Testis (tissue), 3 donors: ENCODE measurements around the gene CFAP47. TPM values are rescaled to one million over a fixed set of nuclear protein-coding genes. Genes with fewer than 3 reads are reported as not detected.

ENCODE experiments used
- DNase-seq: peaks from one replicate; pipeline ENCODE4 v3.0.0-alpha.2; 2019
- H3K27ac ChIP-seq, 2 donors: fragments of 200-600 bp; sonication (generic); one replicate each; pipeline ENCODE4 v1.5.1; 2019
- H3K27me3 ChIP-seq: fragments of 200-600 bp; sonication (generic); one replicate; pipeline ENCODE4 v1.5.1; 2019
- H3K36me3 ChIP-seq: fragments of 200-600 bp; sonication (generic); one replicate; pipeline ENCODE4 v1.5.1; 2017; ENCODE audit warnings: low read depth; ENCODE audit errors: missing control alignments
- H3K4me1 ChIP-seq: fragments of 200-600 bp; sonication (generic); one replicate; pipeline ENCODE4 v1.5.1; 2019
- H3K4me3 ChIP-seq, 2 donors: fragments of 200-600 bp; sonication (generic); one replicate each; pipeline ENCODE4 v1.5.1; 2017 to 2019
- H3K9me3 ChIP-seq: fragments of 200-600 bp; sonication (generic); one replicate; pipeline ENCODE4 v1.5.1; 2017
- CTCF ChIP-seq, 3 experiments: fragments of 450-650 bp in 2 of 3; fragments of 200-600 bp in 1 of 3; sonication (generic) in 1 of 3; IDR thresholded peaks; one replicate each; pipeline ENCODE4 v1.5.1; 2016 to 2019; ENCODE audit warnings: antibody characterized with exemption in 3 of 3, mild to moderate bottlenecking in 2 of 3, moderate library complexity in 1 of 3
- POLR2A ChIP-seq: fragments of 450-650 bp; IDR thresholded peaks from one replicate; pipeline ENCODE4 v1.6.1; 2017; ENCODE audit warnings: antibody characterized with exemption, mild to moderate bottlenecking, moderate library complexity
- WGBS, 2 donors: methylation state at CpG; one replicate each; pipeline ENCODE4 v1.1.5; 2018; 5-methylcytosine and 5-hydroxymethylcytosine counted together
- intact Hi-C: fragments of 100-400 bp; cut with DNase I; formaldehyde crosslinking; loops from one replicate; pipeline ENCODE4 v1.15.1; 2023; ENCODE audit warnings: low total_unique reads
- polyA plus RNA-seq: library from polyadenylated mRNA; stranded (reverse); fragments of 350-450 nt; fragmentation: Illumina TruSeq; extraction: RNeasy Lipid Tissue Mini Kit (QIAGEN cat#74804); gene quantifications from one replicate; pipeline ENCODE4 v1.2.3, GENCODE V29; 2014; ENCODE audit warnings: low read depth, low replicate concordance; ENCODE audit not compliant: insufficient read depth
- total RNA-seq, 2 donors: library from RNA; depleted of rRNA; stranded (reverse); fragments of >200 nt; gene quantifications; one replicate each; pipeline ENCODE4 v1.2.3, GENCODE V29; 2016

The CFAP47 gene
- total and polyA plus RNA-seq, 3 donors from 2014 or later: 2.9 to 5.4 (median 3.2) TPM

GRCh38 chrX:36159254-36159653, 239.7 kb downstream of the CFAP47 start:
- intact Hi-C loops: no loop called here
- H3K9me3 ChIP-seq: no peaks in the 10 kb centered on the region
- no peak overlapping the region for H3K27ac ChIP-seq
- H3K4me3 ChIP-seq: no peak overlapping the region
- H3K27me3 ChIP-seq: no peaks in the 10 kb centered on the region
- 62 to 73% methylated on average over 7 of the region's 7 CpGs for WGBS, 2 donors
- H3K36me3 ChIP-seq: no peaks in the 10 kb centered on the region
- H3K4me1 ChIP-seq: no peaks in the 10 kb centered on the region
- DNase-seq: no peak
- TF ChIP-seq CTCF (IDR thresholded peaks at IDR 0.05): no peak
- no peak for TF ChIP-seq POLR2A

- Histone ChIP-seq H3K4me3 (no peak overlapping the region), H3K27me3 (no peaks in the 10 kb centered on the region), H3K27ac (no peak overlapping the region), H3K9me3 (no peaks in the 10 kb centered on the region), H3K4me1 (no peaks in the 10 kb centered on the region), H3K36me3 (no peaks in the 10 kb centered on the region)
- no peak for DNase-seq
- TF ChIP-seq CTCF (IDR thresholded peaks at IDR 0.05) (no peak), POLR2A (no peak)
- intact Hi-C loops: no loop called here
These were observed 240.5 kb downstream of the CFAP47 start for GRCh38 chrX:36160081-36160480.

- H3K4me3 ChIP-seq: no peak overlapping the region
- H3K4me1 ChIP-seq: no peaks in the 10 kb centered on the region
- H3K9me3 ChIP-seq: no peaks in the 10 kb centered on the region
- intact Hi-C loops: no loop called here
- no peak for TF ChIP-seq POLR2A
- TF ChIP-seq CTCF (IDR thresholded peaks at IDR 0.05): no peak
- no peaks in the 10 kb centered on the region for H3K27me3 ChIP-seq
- H3K36me3 ChIP-seq: no peaks in the 10 kb centered on the region
- H3K27ac ChIP-seq: no peak overlapping the region
- no peak for DNase-seq
These were observed 279.0 kb downstream of the CFAP47 start for GRCh38 chrX:36198575-36198974.

- no peak overlapping the region for H3K27ac ChIP-seq
- intact Hi-C loops: no loop called here
- no peak overlapping the region for H3K4me3 ChIP-seq
- H3K9me3 ChIP-seq: no peaks in the 10 kb centered on the region
- no peak for DNase-seq
- H3K27me3 ChIP-seq: no peaks in the 10 kb centered on the region
- TF ChIP-seq CTCF (IDR thresholded peaks at IDR 0.05): no peak
- no peak for TF ChIP-seq POLR2A
- no peaks in the 10 kb centered on the region for H3K4me1 ChIP-seq
- H3K36me3 ChIP-seq: no peaks in the 10 kb centered on the region
These were observed 280.4 kb downstream of the CFAP47 start for GRCh38 chrX:36199928-36200327.

- no peaks in the 10 kb centered on the region for H3K9me3 ChIP-seq
- H3K4me1 ChIP-seq: no peaks in the 10 kb centered on the region
- DNase-seq: no peak
- TF ChIP-seq POLR2A (no peak), CTCF (IDR thresholded peaks at IDR 0.05) (no peak)
- WGBS, 2 donors: 89% methylated on average over 1 of the region's 1 CpG; no CpG with 5 or more reads in 1 of the 2 donors
- H3K27me3 ChIP-seq: no peaks in the 10 kb centered on the region
- no peak overlapping the region for H3K4me3 ChIP-seq
- no peak overlapping the region for H3K27ac ChIP-seq
- intact Hi-C loops: no loop called here
- H3K36me3 ChIP-seq: no peaks in the 10 kb centered on the region
These were observed 295.4 kb downstream of the CFAP47 start for GRCh38 chrX:36214924-36215323.
